Pericardium fibroblast (primary cell): ENCODE results near the gene ERBB2. TPM values are rescaled to one million over a fixed set of nuclear protein-coding genes. Genes with fewer than 3 reads are reported as not detected.

Experiments used
- total RNA-seq: library from RNA; depleted of rRNA; stranded (reverse); fragments of >200 nt; gene quantifications from 2 replicates; pipeline ENCODE4 v1.2.3, GENCODE V29; 2015

ERBB2 gene
- total RNA-seq: 38.3 and 47.1 TPM in 2 replicates

GRCh38 chr17:39699818-39700147, at the start of gene ERBB2:
Gene ERBB2 (plus strand): TSS chr17:39700064. CDS start chr17:39700239, 175 bp downstream.

GRCh38 chr17:39664581-39665561, 35.0 kb upstream of the ERBB2 start, which contains the start of gene TCAP:
Gene TCAP (plus strand): TSS chr17:39665349. CDS start chr17:39665360, 11 bp downstream.

GRCh38 chr17:39667945-39668924, 31.6 kb upstream of the ERBB2 start, which contains the start of gene PNMT:
Gene PNMT (plus strand): TSS chr17:39668453. CDS start chr17:39668476, 23 bp downstream.

GRCh38 chr17:39687546-39688474, 12.1 kb upstream of the ERBB2 start, which contains the start of gene PGAP3:
Gene PGAP3 (minus strand): TSS chr17:39688057. CDS start chr17:39688014, 43 bp downstream.

GRCh38 chr17:39730095-39730921, 30.4 kb downstream of the ERBB2 start, which contains the start of gene MIEN1:
Gene MIEN1 (minus strand): TSS chr17:39730532. CDS start chr17:39730495, 37 bp downstream.

GRCh38 chr17:39737760-39738567, 38.1 kb downstream of the ERBB2 start, which contains the start of gene GRB7:
Gene GRB7 (plus strand): TSS chr17:39737938. CDS start chr17:39742302, 4,364 bp downstream.

Other genes starting within 250 kb of the ERBB2 start
- 14.6 and 19.3 TPM in 2 replicates for gene MED1, start 248.8 kb upstream of the ERBB2 start, total RNA-seq
- 13.4 and 16.6 TPM in 2 replicates for gene CDK12, start 238.6 kb upstream of the ERBB2 start, total RNA-seq
- gene NEUROD2, start 92.1 kb upstream of the ERBB2 start, total RNA-seq: not detected in 2 replicates
- gene PPP1R1B, start 73.1 kb upstream of the ERBB2 start, total RNA-seq: 0.94 and 28.8 TPM in 2 replicates
- 22.5 and 47.8 TPM in 2 replicates for gene STARD3, start 62.9 kb upstream of the ERBB2 start, total RNA-seq
- 0.12 and 3.8 TPM in 2 replicates for gene TCAP, start 34.7 kb upstream of the ERBB2 start, total RNA-seq
- gene PNMT, start 31.6 kb upstream of the ERBB2 start, total RNA-seq: 0.60 and 0.70 TPM in 2 replicates
- gene PGAP3, start 12.0 kb upstream of the ERBB2 start, total RNA-seq: 10.6 and 16.0 TPM in 2 replicates
- 41.2 and 69.0 TPM in 2 replicates for gene MIEN1, start 30.5 kb downstream of the ERBB2 start, total RNA-seq
- gene GRB7, start 37.9 kb downstream of the ERBB2 start, total RNA-seq: 0.70 TPM in 1 of 2 replicates, not detected in the other
- not detected in 2 replicates for gene IKZF3, start 164.2 kb downstream of the ERBB2 start, total RNA-seq
- gene ZPBP2, start 168.1 kb downstream of the ERBB2 start, total RNA-seq: not detected in 2 replicates
- 3.0 and 4.2 TPM in 2 replicates for gene GSDMB, start 218.6 kb downstream of the ERBB2 start, total RNA-seq
- gene ORMDL3, start 227.5 kb downstream of the ERBB2 start, total RNA-seq: 30.6 and 51.8 TPM in 2 replicates
- gene LRRC3C, start 227.7 kb downstream of the ERBB2 start, total RNA-seq: not detected in 2 replicates